Umbilical cord (tissue), 2 donors: ENCODE data around the gene NPC1L1. TPM values are rescaled to one million over a fixed set of nuclear protein-coding genes. Genes with fewer than 3 reads are reported as not detected.

ENCODE experiments used
- DNase-seq: peaks from one replicate; pipeline ENCODE4 v3.0.0-alpha.2; 2015; ENCODE audit warnings: low spot score
- total RNA-seq: library from RNA; depleted of rRNA; stranded (reverse); fragments of >200 nt; gene quantifications from one replicate; pipeline ENCODE4 v1.2.3, GENCODE V29; 2014; ENCODE audit warnings: low replicate concordance; ENCODE audit not compliant: insufficient read depth

NPC1L1 gene
- total RNA-seq, 1 donor from 2014 or later = 0.48 TPM

- no peak for DNase-seq
Measured at GRCh38 chr7:44476313-44476712, 64.8 kb downstream of the NPC1L1 start.

GRCh38 chr7:44473295-44473694 is 67.8 kb downstream of the NPC1L1 start:
- no peak for DNase-seq

GRCh38 chr7:44472843-44473242 is 68.3 kb downstream of the NPC1L1 start:
- DNase-seq = no peak

GRCh38 chr7:44471850-44472249 is 69.3 kb downstream of the NPC1L1 start:
- DNase-seq = no peak

- no peak for DNase-seq
Measured at GRCh38 chr7:44471436-44471835, 69.7 kb downstream of the NPC1L1 start.

GRCh38 chr7:44470628-44471245 is 70.4 kb downstream of the NPC1L1 start:
- no peak for DNase-seq

GRCh38 chr7:44470135-44470479 is 71.0 kb downstream of the NPC1L1 start:
- peak; percentile 70 for DNase-seq

- DNase-seq = no peak
Measured at GRCh38 chr7:44469461-44470134, 71.5 kb downstream of the NPC1L1 start.

GRCh38 chr7:44467217-44467548 is 73.9 kb downstream of the NPC1L1 start:
- DNase-seq = no peak

- DNase-seq = no peak
Measured at GRCh38 chr7:44466300-44467216, 74.6 kb downstream of the NPC1L1 start.

- DNase-seq = no peak
Measured at GRCh38 chr7:44465490-44465889, 75.6 kb downstream of the NPC1L1 start.

GRCh38 chr7:44463169-44463808 is 77.8 kb downstream of the NPC1L1 start:
- no peak for DNase-seq

Other genes starting within 250 kb of the NPC1L1 start
- gene CAMK2B, start 215.7 kb downstream of the NPC1L1 start, total RNA-seq = not detected
- gene NUDCD3, start 50.7 kb downstream of the NPC1L1 start, total RNA-seq = 51.8 TPM
- gene DDX56, start 32.6 kb upstream of the NPC1L1 start, total RNA-seq = 28.4 TPM
- 84.7 TPM for gene TMED4, start 40.9 kb upstream of the NPC1L1 start, total RNA-seq
- gene OGDH, start 65.3 kb upstream of the NPC1L1 start, total RNA-seq = 33.9 TPM
- gene ZMIZ2, start 207.5 kb upstream of the NPC1L1 start, total RNA-seq = 12.8 TPM